ENCODE data around the gene CTDSPL. TPM values are rescaled to one million over a fixed set of nuclear protein-coding genes. Genes with fewer than 3 reads are reported as not detected.

Gene CTDSPL
- total RNA-seq, 1 experiment from 2014 or later = not detected

GRCh38 chr3:37991823-37992222, 130.1 kb downstream of the CTDSPL start:
- no peak overlapping the region for H3K4me3 ChIP-seq (ENCODE audit: low read length)
- no peaks in the 10 kb centered on the region for H3K27me3 ChIP-seq (ENCODE audit: low read length)
- H4K20me1 ChIP-seq (ENCODE audit: insufficient read depth, low read depth, low read length) = no peaks in the 10 kb centered on the region
- H3K4me1 ChIP-seq (ENCODE audit: low read length) = peaks cover 22% of the 10 kb centered on the region
- H2AFZ ChIP-seq (ENCODE audit: low read length) = no peak overlapping the region
- no peak overlapping the region for H3K27ac ChIP-seq (ENCODE audit: low read length)
- H3K9me3 ChIP-seq (ENCODE audit: low read length) = no peaks in the 10 kb centered on the region
- peaks cover 7% of the 10 kb centered on the region; the same call in 1 of the 2 replicates for H3K36me3 ChIP-seq (ENCODE audit: insufficient read depth, low read length)
- DNase-seq = no peak
- H3K79me2 ChIP-seq (ENCODE audit: low read length) = peaks cover 11% of the 10 kb centered on the region
- no peaks in the 10 kb centered on the region for H3K9me2 ChIP-seq (replicated peaks; ENCODE audit: insufficient read depth, low read length)
- H3K4me2 ChIP-seq (ENCODE audit: low read depth, low read length, poor library complexity, severe bottlenecking) = no peak overlapping the region
- no peak overlapping the region for H3K9ac ChIP-seq (ENCODE audit: low read length)

DNA sequence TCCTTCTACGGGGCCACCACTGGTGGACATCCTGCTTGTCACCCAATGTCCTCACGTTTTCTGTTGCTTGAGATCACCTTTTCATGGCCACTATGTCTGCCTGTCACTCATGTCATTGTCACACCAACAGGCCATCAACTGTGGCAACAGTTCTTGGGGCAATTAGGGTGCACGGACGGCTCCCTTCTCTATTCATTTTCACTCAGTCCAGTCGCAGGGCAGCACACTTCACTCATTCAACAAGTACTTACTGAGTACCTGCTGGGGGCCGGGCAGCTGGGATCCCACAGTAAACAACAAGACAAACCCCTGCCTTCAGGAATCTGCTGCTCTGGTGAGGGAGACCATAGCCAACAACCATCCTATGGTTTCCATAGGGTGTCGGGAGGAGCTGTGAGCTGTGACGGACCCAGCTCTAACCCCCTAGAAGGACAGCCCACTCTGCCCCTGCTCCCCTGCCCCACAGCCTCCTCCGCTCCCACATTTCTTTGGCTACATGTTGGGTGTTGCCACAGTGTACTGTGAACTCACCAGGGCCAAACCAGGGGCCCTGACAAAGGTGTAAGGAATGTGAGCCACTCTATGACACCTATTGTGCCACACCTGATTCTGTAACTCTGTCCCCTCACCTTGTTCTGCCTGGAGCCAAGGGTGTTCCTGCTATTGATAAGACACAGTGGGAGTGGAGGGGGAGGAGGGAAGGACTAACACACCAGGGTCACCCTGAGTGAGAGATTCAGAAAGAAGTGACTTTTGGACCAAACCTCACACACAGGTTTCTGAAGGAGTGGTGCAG, 130.8 kb downstream of the CTDSPL start:
- no peak overlapping the region for H3K27ac ChIP-seq (ENCODE audit: low read length)
- H3K27me3 ChIP-seq (ENCODE audit: low read length) = no peaks in the 10 kb centered on the region
- H2AFZ ChIP-seq (ENCODE audit: low read length) = no peak overlapping the region
- peaks cover 7% of the 10 kb centered on the region; the same call in 1 of the 2 replicates for H3K36me3 ChIP-seq (ENCODE audit: insufficient read depth, low read length)
- H3K9me2 ChIP-seq (replicated peaks; ENCODE audit: insufficient read depth, low read length) = no peaks in the 10 kb centered on the region
- H3K79me2 ChIP-seq (ENCODE audit: low read length) = peaks cover 11% of the 10 kb centered on the region
- DNase-seq = no peak
- H3K4me3 ChIP-seq (ENCODE audit: low read length) = no peak overlapping the region
- no peak overlapping the region for H3K9ac ChIP-seq (ENCODE audit: low read length)
- no peaks in the 10 kb centered on the region for H3K9me3 ChIP-seq (ENCODE audit: low read length)
- H3K4me2 ChIP-seq (ENCODE audit: low read depth, low read length, poor library complexity, severe bottlenecking) = no peak overlapping the region
- peaks cover 22% of the 10 kb centered on the region for H3K4me1 ChIP-seq (ENCODE audit: low read length)
- no peaks in the 10 kb centered on the region for H4K20me1 ChIP-seq (ENCODE audit: insufficient read depth, low read depth, low read length)

DNA sequence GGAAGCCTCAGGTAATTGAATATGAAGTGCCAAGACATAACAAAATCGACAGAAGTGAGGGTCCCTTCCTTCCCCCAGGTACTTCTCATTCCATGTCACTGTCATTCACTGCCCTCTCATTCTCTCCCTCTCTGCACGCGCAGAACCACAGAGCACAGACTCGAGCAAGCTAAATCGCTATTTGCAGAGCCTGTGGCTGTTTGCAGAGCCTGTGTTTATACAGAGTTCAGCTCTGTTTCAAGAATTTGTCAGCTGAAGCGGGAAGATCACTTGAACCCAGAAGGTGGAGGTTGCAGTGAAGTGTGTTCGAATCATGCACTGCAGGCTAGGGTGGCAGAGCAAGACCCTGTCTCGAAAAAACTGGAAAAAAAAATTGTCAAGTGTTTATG, 131.4 kb downstream of the CTDSPL start:
- no peak overlapping the region for H3K9ac ChIP-seq (ENCODE audit: low read length)
- H3K9me3 ChIP-seq (ENCODE audit: low read length) = no peaks in the 10 kb centered on the region
- H3K4me2 ChIP-seq (ENCODE audit: low read depth, low read length, poor library complexity, severe bottlenecking) = peak overlapping the region; percentile 81
- no peaks in the 10 kb centered on the region for H3K9me2 ChIP-seq (replicated peaks; ENCODE audit: insufficient read depth, low read length)
- H3K4me1 ChIP-seq (ENCODE audit: low read length) = peaks cover 25% of the 10 kb centered on the region
- peaks cover 11% of the 10 kb centered on the region for H3K79me2 ChIP-seq (ENCODE audit: low read length)
- no peak for DNase-seq
- no peak overlapping the region for H3K27ac ChIP-seq (ENCODE audit: low read length)
- peak overlapping the region; percentile 98; the same call in 1 of the 2 replicates for H2AFZ ChIP-seq (ENCODE audit: low read length)
- H3K4me3 ChIP-seq (ENCODE audit: low read length) = 0 out of 2 replicates have a peak overlapping the region, but pooled peaks have one; percentile 73
- H3K36me3 ChIP-seq (ENCODE audit: insufficient read depth, low read length) = peaks cover 7% of the 10 kb centered on the region; the same call in 1 of the 2 replicates
- H3K27me3 ChIP-seq (ENCODE audit: low read length) = no peaks in the 10 kb centered on the region
- no peaks in the 10 kb centered on the region for H4K20me1 ChIP-seq (ENCODE audit: insufficient read depth, low read depth, low read length)

DNA sequence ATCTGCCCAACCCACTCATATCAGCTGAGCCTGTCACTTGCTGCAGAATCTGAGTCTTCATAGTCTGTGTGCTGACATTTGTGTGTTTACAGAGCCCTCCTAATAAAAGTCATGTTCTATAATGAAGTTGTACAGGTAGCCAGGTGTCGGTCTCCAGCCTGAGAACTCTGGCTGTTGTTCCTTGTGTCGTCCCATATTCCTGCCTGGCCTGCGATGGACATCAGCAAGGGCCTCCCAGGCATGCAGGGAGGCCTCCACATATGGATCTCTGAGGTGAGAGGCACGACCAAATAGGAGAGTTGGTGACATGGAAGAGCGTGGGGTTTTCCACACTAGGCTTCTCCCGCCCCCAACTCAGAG, 131.8 kb downstream of the CTDSPL start:
- Histone ChIP-seq H3K27ac (ENCODE audit: low read length) (no peak overlapping the region), H3K79me2 (ENCODE audit: low read length) (peaks cover 11% of the 10 kb centered on the region), H2AFZ (ENCODE audit: low read length) (peak overlapping the region; percentile 98), H3K4me3 (ENCODE audit: low read length) (peak overlapping the region; percentile 73), H3K27me3 (ENCODE audit: low read length) (no peaks in the 10 kb centered on the region), H3K9ac (ENCODE audit: low read length) (peak overlapping the region; percentile 81), H3K9me2 (replicated peaks; ENCODE audit: insufficient read depth, low read length) (no peaks in the 10 kb centered on the region), H3K9me3 (ENCODE audit: low read length) (no peaks in the 10 kb centered on the region), H3K4me1 (ENCODE audit: low read length) (peaks cover 29% of the 10 kb centered on the region), H4K20me1 (ENCODE audit: insufficient read depth, low read depth, low read length) (no peaks in the 10 kb centered on the region), H3K4me2 (ENCODE audit: low read depth, low read length, poor library complexity, severe bottlenecking) (peak overlapping the region; percentile 81), H3K36me3 (ENCODE audit: insufficient read depth, low read length) (peaks cover 7% of the 10 kb centered on the region; the same call in 1 of the 2 replicates)
- no peak for DNase-seq

- Histone ChIP-seq H3K9me2 (replicated peaks; ENCODE audit: insufficient read depth, low read length) (no peaks in the 10 kb centered on the region), H4K20me1 (ENCODE audit: insufficient read depth, low read depth, low read length) (no peaks in the 10 kb centered on the region), H3K9ac (ENCODE audit: low read length) (peak overlapping the region; percentile 81), H2AFZ (ENCODE audit: low read length) (peak overlapping the region; percentile 98), H3K9me3 (ENCODE audit: low read length) (no peaks in the 10 kb centered on the region), H3K4me3 (ENCODE audit: low read length) (peak overlapping the region; percentile 73), H3K4me2 (ENCODE audit: low read depth, low read length, poor library complexity, severe bottlenecking) (peak overlapping the region; percentile 81), H3K4me1 (ENCODE audit: low read length) (peaks cover 33% of the 10 kb centered on the region), H3K27ac (ENCODE audit: low read length) (peak overlapping the region; percentile 40), H3K27me3 (ENCODE audit: low read length) (no peaks in the 10 kb centered on the region), H3K36me3 (ENCODE audit: insufficient read depth, low read length) (peaks cover 7% of the 10 kb centered on the region; the same call in 1 of the 2 replicates), H3K79me2 (ENCODE audit: low read length) (peaks cover 11% of the 10 kb centered on the region)
- DNase-seq = peak; percentile 92
Observed at GRCh38 chr3:37993820-37994638, 132.3 kb downstream of the CTDSPL start.

DNA sequence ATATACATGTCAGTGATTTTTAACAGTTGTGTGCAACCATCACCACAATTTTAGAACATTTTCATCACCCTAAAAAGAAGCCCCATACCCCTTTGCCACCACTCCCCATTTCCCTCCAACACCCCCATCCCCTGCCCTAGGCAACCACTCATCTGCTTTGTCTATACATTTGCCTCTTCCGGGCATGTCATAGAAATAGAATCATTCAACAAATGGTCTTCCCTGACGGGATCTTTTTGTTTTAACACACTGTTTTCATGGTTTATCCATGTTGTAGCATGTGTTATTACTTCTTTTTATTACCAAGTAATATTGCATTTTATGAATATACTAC, 132.9 kb downstream of the CTDSPL start:
- H3K9ac ChIP-seq (ENCODE audit: low read length) = peak overlapping the region; percentile 81
- H3K4me3 ChIP-seq (ENCODE audit: low read length) = peak overlapping the region; percentile 73
- peak; percentile 73 for DNase-seq
- no peaks in the 10 kb centered on the region for H3K27me3 ChIP-seq (ENCODE audit: low read length)
- 0 out of 2 replicates have a peak overlapping the region, but pooled peaks have one; percentile 98 for H2AFZ ChIP-seq (ENCODE audit: low read length)
- H3K9me2 ChIP-seq (replicated peaks; ENCODE audit: insufficient read depth, low read length) = no peaks in the 10 kb centered on the region
- H3K9me3 ChIP-seq (ENCODE audit: low read length) = no peaks in the 10 kb centered on the region
- H3K4me2 ChIP-seq (ENCODE audit: low read depth, low read length, poor library complexity, severe bottlenecking) = peak overlapping the region; percentile 81
- peaks cover 11% of the 10 kb centered on the region for H3K79me2 ChIP-seq (ENCODE audit: low read length)
- H3K36me3 ChIP-seq (ENCODE audit: insufficient read depth, low read length) = peaks cover 10% of the 10 kb centered on the region
- H3K4me1 ChIP-seq (ENCODE audit: low read length) = peaks cover 36% of the 10 kb centered on the region
- H4K20me1 ChIP-seq (ENCODE audit: insufficient read depth, low read depth, low read length) = no peaks in the 10 kb centered on the region
- H3K27ac ChIP-seq (ENCODE audit: low read length) = peak overlapping the region; percentile 40

DNA sequence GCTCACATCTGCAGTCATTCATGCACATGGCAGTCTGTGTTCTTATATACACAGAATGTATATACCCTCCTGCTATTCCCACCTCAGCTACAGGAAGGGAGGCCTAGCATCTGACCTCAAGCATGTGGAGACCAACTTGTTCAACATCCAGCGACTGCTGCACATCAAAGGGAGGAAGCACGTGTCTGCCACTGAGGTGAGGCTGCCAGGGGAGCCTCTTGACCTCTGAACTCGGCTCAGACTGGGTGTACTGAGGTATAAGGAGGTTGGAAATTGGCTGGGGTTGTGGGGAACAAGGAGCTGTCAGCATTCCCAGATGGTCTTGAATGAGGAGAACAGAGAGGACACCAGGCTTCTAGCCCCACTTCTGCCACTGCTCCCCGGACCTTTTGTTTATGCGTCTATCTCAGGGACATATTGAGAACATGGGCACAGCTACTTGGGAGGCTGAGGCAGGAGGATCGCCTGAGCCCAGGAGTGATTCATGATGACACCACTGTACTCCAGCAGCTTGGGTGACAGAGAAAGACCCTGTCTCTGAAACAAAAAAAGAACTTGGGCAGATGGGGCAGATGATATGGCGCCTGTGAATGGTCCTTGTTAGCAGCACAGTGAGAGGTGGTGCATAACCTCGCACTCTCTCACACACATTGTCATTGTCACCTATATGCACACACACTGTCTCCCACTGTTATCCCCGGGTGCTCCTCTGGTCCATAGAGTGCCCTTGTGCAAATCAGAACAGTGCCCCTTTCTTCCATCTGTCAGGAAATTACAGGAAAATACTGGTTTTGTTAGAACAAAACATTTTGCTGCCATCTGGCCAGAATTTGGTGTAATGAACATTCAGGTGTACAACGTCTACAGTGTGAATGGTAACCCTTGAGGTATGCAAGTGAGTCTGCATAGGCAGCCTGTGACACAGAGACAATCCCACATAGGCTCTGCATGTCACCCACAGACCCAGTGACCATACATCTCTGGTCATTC, 134.3 kb downstream of the CTDSPL start:
- Histone ChIP-seq H3K79me2 (ENCODE audit: low read length) (peaks cover 11% of the 10 kb centered on the region), H3K4me2 (ENCODE audit: low read depth, low read length, poor library complexity, severe bottlenecking) (peak overlapping the region; percentile 81), H3K9me2 (replicated peaks; ENCODE audit: insufficient read depth, low read length) (no peaks in the 10 kb centered on the region), H3K9ac (ENCODE audit: low read length) (no peak overlapping the region; the same call in 1 of the 2 replicates), H3K27me3 (ENCODE audit: low read length) (no peaks in the 10 kb centered on the region), H3K9me3 (ENCODE audit: low read length) (no peaks in the 10 kb centered on the region), H3K27ac (ENCODE audit: low read length) (no peak overlapping the region), H3K36me3 (ENCODE audit: insufficient read depth, low read length) (peaks cover 13% of the 10 kb centered on the region), H3K4me1 (ENCODE audit: low read length) (peaks cover 36% of the 10 kb centered on the region), H3K4me3 (ENCODE audit: low read length) (peak overlapping the region; percentile 73; the same call in 1 of the 2 replicates), H2AFZ (ENCODE audit: low read length) (no peak overlapping the region), H4K20me1 (ENCODE audit: insufficient read depth, low read depth, low read length) (no peaks in the 10 kb centered on the region)
- no peak for DNase-seq

Measured in Karpas-422 (cell line).